Endothelial cell of umbilical vein (primary cell): ENCODE measurements around the gene SYT8. TPM values are rescaled to one million over a fixed set of nuclear protein-coding genes. Genes with fewer than 3 reads are reported as not detected.

Experiments
- BruUV-seq: library from RNA; stranded (reverse); fragments of 400-500 nt; replicated peaks from 2 replicates; lab custom pipeline; 2021; lab: Mats Ljungman, UMichigan
- CTCF ChIA-PET: fragments of 300-600, 350-600 bp; sonication (Branson Sonifier 250); formaldehyde crosslinking; loops from one replicate; lab custom pipeline; 2021; ENCODE audit warnings: antibody characterized with exemption, inconsistent platforms; lab: Charles Lee
- POLR2A ChIA-PET: fragments of 300-600, 350-600 bp; sonication (Branson Sonifier 250); formaldehyde crosslinking; loops from one replicate; lab custom pipeline; 2021; ENCODE audit warnings: antibody characterized with exemption, inconsistent platforms; lab: Charles Lee
- DNase-seq: peaks from one replicate; pipeline ENCODE4 v3.0.0-alpha.2; 2011; ENCODE audit warnings: low read depth, low spot score
- FAIRE-seq: peaks from 2 replicates; lab custom pipeline; 2011; peaks lifted over from hg19 to GRCh38; lab: Jason Lieb, UNC
- H2AFZ ChIP-seq: 2 replicates; pipeline ENCODE4 v1.6.0; 2012; ENCODE audit warnings: low read depth, low read length, control low read depth, inconsistent platforms
- H3K27ac ChIP-seq: 2 replicates; pipeline ENCODE4 v1.5.1; 2011; ENCODE audit warnings: low read depth, mild to moderate bottlenecking, control low read depth, low read length, moderate library complexity; ENCODE audit not compliant: insufficient read depth
- H3K27me3 ChIP-seq, 2 experiments: 2 replicates each; pipeline versions ENCODE4 v1.6.0 to v1.6.1; 2011; ENCODE audit warnings: low read length in 2 of 2, mixed read lengths in 1 of 2; ENCODE audit not compliant: control insufficient read depth in 2 of 2, insufficient read depth in 2 of 2
- H3K36me3 ChIP-seq, 2 experiments: 2 replicates in 1 of 2; 3 replicates in 1 of 2; pipeline ENCODE4 v1.5.1; 2011; ENCODE audit warnings: low read length in 2 of 2, mild to moderate bottlenecking in 1 of 2, moderate library complexity in 1 of 2; ENCODE audit not compliant: control insufficient read depth in 2 of 2, insufficient read depth in 2 of 2; ENCODE audit errors: extremely low read depth in 1 of 2
- H3K4me1 ChIP-seq: 3 replicates; pipeline ENCODE4 v1.5.1; 2011; ENCODE audit warnings: mild to moderate bottlenecking, low read length; ENCODE audit not compliant: control insufficient read depth, insufficient read depth; ENCODE audit errors: extremely low read depth
- H3K4me2 ChIP-seq: 2 replicates; pipeline ENCODE4 v1.6.1; 2011; ENCODE audit warnings: low read length, control low read depth, mixed read lengths; ENCODE audit not compliant: insufficient read depth
- H3K4me3 ChIP-seq, 3 experiments: fragments of 200-600 bp in 1 of 3; sonication (generic), shearing (Covaris generic) in 1 of 3; replicated peaks in 1 of 3; 2 replicates each; pipeline ENCODE4 v1.5.1; 2011 to 2016; ENCODE audit warnings: control low read depth in 3 of 3, low read length in 3 of 3, mild to moderate bottlenecking in 2 of 3, inconsistent platforms in 1 of 3, low read depth in 1 of 3, moderate library complexity in 1 of 3; ENCODE audit not compliant: insufficient read depth in 1 of 3
- H3K79me2 ChIP-seq: 2 replicates; pipeline ENCODE4 v1.6.0; 2012; ENCODE audit warnings: low read length, inconsistent platforms; ENCODE audit not compliant: control insufficient read depth, insufficient read depth
- H3K9ac ChIP-seq: replicated peaks from 2 replicates; pipeline ENCODE3; 2011; ENCODE audit warnings: low read length, control low read depth; ENCODE audit not compliant: insufficient read depth; ENCODE audit errors: extremely low read depth
- H3K9me1 ChIP-seq: replicated peaks from 3 replicates; pipeline ENCODE4 v1.6.0; 2011; ENCODE audit warnings: mild to moderate bottlenecking, low read length; ENCODE audit not compliant: control insufficient read depth, insufficient read depth; ENCODE audit errors: extremely low read depth
- H3K9me3 ChIP-seq: replicated peaks from 2 replicates; pipeline ENCODE4 v1.5.1; 2012; ENCODE audit warnings: low read length, inconsistent platforms; ENCODE audit not compliant: control insufficient read depth, insufficient read depth
- H4K20me1 ChIP-seq: replicated peaks from 2 replicates; pipeline ENCODE3; 2011; ENCODE audit warnings: mild to moderate bottlenecking, low read length; ENCODE audit not compliant: control insufficient read depth, insufficient read depth; ENCODE audit errors: extremely low read depth
- EZH2 ChIP-seq: IDR thresholded peaks from 2 replicates; pipeline ENCODE4 v1.6.1; 2012; ENCODE audit warnings: borderline replicate concordance, low read depth, mild to moderate bottlenecking, moderate library complexity, low read length, inconsistent platforms; ENCODE audit not compliant: severe bottlenecking
- FOS ChIP-seq: IDR thresholded peaks from 2 replicates; pipeline ENCODE4 v1.6.1; 2011; ENCODE audit warnings: mild to moderate bottlenecking, low read length, moderate library complexity, borderline replicate concordance; ENCODE audit not compliant: insufficient read depth
- GATA2 ChIP-seq: IDR thresholded peaks from 2 replicates; pipeline ENCODE4 v1.7.0; 2011; ENCODE audit warnings: low read depth, mild to moderate bottlenecking, moderate library complexity, mixed read lengths, low read length; ENCODE audit not compliant: insufficient read length, insufficient read depth
- JUN ChIP-seq: IDR thresholded peaks from 2 replicates; pipeline ENCODE4 v1.6.1; 2011; ENCODE audit warnings: borderline replicate concordance, low read depth; ENCODE audit not compliant: insufficient read length, insufficient read depth
- MYC ChIP-seq: IDR thresholded peaks from one replicate; pipeline ENCODE4 v1.6.1; 2011; ENCODE audit warnings: mild to moderate bottlenecking, low read depth, low read length
- POLR2A ChIP-seq: IDR thresholded peaks from 2 replicates; pipeline ENCODE4 v1.6.1; 2012; ENCODE audit warnings: low read depth, mild to moderate bottlenecking, control low read depth, low read length
- POLR2AphosphoS5 ChIP-seq: IDR thresholded peaks from 2 replicates; pipeline ENCODE4 v1.6.1; 2012; ENCODE audit warnings: low read depth, mild to moderate bottlenecking, control low read depth, low read length, moderate library complexity; ENCODE audit not compliant: insufficient read depth
- dilution Hi-C: fragments of 300-500 bp; cut with MboI; formaldehyde crosslinking; loops from one replicate; pipeline ENCODE4 v1.15.0; 2019; ENCODE audit warnings: low sequenced_read_pairs; ENCODE audit not compliant: extremely low pct_ligation_motif_present
- intact Hi-C: fragments of 100-400 bp; cut with micrococcal nuclease; formaldehyde crosslinking; loops from one replicate; pipeline ENCODE4 v1.10.0; 2022
- polyA plus RNA-seq, 4 experiments: library from polyadenylated mRNA; depleted of rRNA in 3 of 4; stranded (reverse) in 3 of 4; unstranded in 1 of 4; fragments of >200 nt; gene quantifications; 2 replicates each; pipeline versions ENCODE4 v1.2.1 to v1.2.3, GENCODE V29; 2011 to 2012; ENCODE audit warnings: missing spikeins in 1 of 4
- total RNA-seq: library from RNA; stranded (reverse); gene quantifications from 2 replicates; pipeline ENCODE4 v1.2.3, GENCODE V29; 2021
- TF ChIP-seq, protein P1 (sequence below): IDR thresholded peaks from 2 replicates; pipeline ENCODE4 v1.6.1; 2011; ENCODE audit not compliant: insufficient read depth, insufficient read length
- TF ChIP-seq, protein P2 (sequence below), 2 donors: IDR thresholded peaks; 1 replicate in 1 of 2; 2 replicates in 1 of 2; pipeline ENCODE4 v1.5.1; 2011; ENCODE audit warnings: low read length in 2 of 2, mild to moderate bottlenecking in 2 of 2, moderate library complexity in 2 of 2, control low read depth in 1 of 2, inconsistent platforms in 1 of 2, low read depth in 1 of 2; ENCODE audit not compliant: insufficient read depth in 1 of 2; ENCODE audit errors: extremely low read depth in 1 of 2

The SYT8 gene
- total and polyA plus RNA-seq, 2 donors (not counting 3 experiments of a cell fraction or from before 2014, with no cell fraction given), result not detected

DNA sequence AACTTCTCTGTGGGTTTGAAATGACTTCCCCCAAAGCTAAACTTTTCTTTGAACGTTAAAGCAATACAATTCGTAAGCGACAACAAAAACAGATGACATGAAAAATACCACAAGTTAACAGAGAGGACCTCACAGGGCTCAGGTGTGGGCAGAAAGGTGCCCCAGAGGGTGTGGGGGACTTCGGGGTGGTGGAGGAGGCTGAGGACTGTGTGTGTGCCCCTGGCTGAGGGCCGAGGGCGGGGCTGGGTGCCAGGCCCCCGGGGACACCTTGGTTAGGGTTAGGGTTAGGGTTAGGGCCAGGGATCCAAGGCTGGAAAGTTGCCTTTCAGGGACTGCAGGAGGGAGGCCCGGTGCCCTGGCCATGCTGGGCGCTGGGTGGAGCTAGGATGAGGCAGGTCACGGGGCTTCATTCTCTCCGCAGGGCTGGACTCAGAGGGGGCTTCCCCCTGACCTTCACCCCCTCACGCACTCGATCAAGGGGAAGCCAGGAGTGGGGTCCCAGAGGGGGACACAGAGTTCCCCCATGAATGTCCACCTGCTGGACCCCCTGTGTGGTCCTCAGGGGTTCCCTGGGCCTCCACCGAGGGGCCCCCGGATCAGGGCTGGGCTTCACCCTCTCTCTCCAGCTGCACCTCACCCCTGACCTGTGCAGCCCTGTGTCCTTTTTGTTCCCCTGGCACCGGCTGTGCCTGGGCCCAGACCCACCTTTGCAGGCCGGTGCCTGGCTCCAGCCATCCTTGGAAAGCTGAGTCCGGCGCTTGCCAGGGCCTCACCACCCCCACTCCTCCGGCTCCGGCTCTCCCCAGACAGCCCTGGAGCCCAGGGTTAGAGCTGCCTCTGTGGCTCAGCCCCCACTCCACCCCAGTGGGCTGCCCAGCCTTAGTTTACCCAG lies 11.0 kb downstream of the SYT8 start:
- no peak overlapping the region for H3K9ac ChIP-seq
- no peak overlapping the region for H2AFZ ChIP-seq
- H3K36me3 ChIP-seq, result no peaks in the 10 kb centered on the region
- CTCF ChIA-PET, result interaction anchor here (1.6 to 4.0 kb wide), 3 partner anchors 37 to 306 kb away, joined by 5 to 17 read pairs (median 15); no protein-coding TSS in a partner anchor
- H3K4me2 ChIP-seq, result no peak overlapping the region
- no peak overlapping the region for H3K27ac ChIP-seq
- no peaks in the 10 kb centered on the region for H3K9me3 ChIP-seq
- no peak for DNase-seq
- TF ChIP-seq FOS, result no peak
- TF ChIP-seq GATA2, result no peak
- TF ChIP-seq POLR2AphosphoS5, result no peak
- H3K27me3 ChIP-seq, result no peaks in the 10 kb centered on the region
- dilution Hi-C loops (no loop called here), intact Hi-C loops (no loop called here)
- no TSS peak for BruUV-seq
- no peaks in the 10 kb centered on the region for H3K4me1 ChIP-seq
- POLR2A ChIA-PET, result no interaction called here
- no peaks in the 10 kb centered on the region for H3K9me1 ChIP-seq
- no peak overlapping the region for H3K4me3 ChIP-seq
- no peak for FAIRE-seq
- H4K20me1 ChIP-seq, result no peaks in the 10 kb centered on the region
- H3K79me2 ChIP-seq, result no peaks in the 10 kb centered on the region

GRCh38 chr11:1846453-1846932 lies 11.7 kb downstream of the SYT8 start:
- Histone ChIP-seq H4K20me1 (no peaks in the 10 kb centered on the region), H3K9me1 (no peaks in the 10 kb centered on the region), H3K9ac (no peak overlapping the region), H2AFZ (no peak overlapping the region), H3K9me3 (no peaks in the 10 kb centered on the region), H3K27me3 (no peaks in the 10 kb centered on the region), H3K79me2 (no peaks in the 10 kb centered on the region), H3K4me3 (no peak overlapping the region), H3K27ac (no peak overlapping the region), H3K36me3 (no peaks in the 10 kb centered on the region), H3K4me2 (no peak overlapping the region), H3K4me1 (no peaks in the 10 kb centered on the region)
- no peak for DNase-seq
- no peak for FAIRE-seq
- ChIA-PET CTCF (interaction anchor here (1.6 to 4.0 kb wide), 4 partner anchors 14 to 305 kb away, joined by 5 to 17 read pairs (median 15); no protein-coding TSS in a partner anchor), POLR2A (no interaction called here)
- dilution Hi-C loops, result no loop called here
- TF ChIP-seq POLR2A (no peak), GATA2 (no peak), POLR2AphosphoS5 (no peak), EZH2 (no peak), FOS (no peak), MYC (no peak), JUN (no peak)
- TF ChIP-seq, protein P1, sequence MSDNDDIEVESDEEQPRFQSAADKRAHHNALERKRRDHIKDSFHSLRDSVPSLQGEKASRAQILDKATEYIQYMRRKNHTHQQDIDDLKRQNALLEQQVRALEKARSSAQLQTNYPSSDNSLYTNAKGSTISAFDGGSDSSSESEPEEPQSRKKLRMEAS, result no peak
- TF ChIP-seq, protein P2, sequence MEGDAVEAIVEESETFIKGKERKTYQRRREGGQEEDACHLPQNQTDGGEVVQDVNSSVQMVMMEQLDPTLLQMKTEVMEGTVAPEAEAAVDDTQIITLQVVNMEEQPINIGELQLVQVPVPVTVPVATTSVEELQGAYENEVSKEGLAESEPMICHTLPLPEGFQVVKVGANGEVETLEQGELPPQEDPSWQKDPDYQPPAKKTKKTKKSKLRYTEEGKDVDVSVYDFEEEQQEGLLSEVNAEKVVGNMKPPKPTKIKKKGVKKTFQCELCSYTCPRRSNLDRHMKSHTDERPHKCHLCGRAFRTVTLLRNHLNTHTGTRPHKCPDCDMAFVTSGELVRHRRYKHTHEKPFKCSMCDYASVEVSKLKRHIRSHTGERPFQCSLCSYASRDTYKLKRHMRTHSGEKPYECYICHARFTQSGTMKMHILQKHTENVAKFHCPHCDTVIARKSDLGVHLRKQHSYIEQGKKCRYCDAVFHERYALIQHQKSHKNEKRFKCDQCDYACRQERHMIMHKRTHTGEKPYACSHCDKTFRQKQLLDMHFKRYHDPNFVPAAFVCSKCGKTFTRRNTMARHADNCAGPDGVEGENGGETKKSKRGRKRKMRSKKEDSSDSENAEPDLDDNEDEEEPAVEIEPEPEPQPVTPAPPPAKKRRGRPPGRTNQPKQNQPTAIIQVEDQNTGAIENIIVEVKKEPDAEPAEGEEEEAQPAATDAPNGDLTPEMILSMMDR (IDR thresholded peaks at IDR 0.05; ENCODE audit: extremely low read depth in 1 of 2, insufficient read depth in 1 of 2, low read depth in 1 of 2, low read length in 2 of 2), result no peak
- no TSS peak for BruUV-seq
- intact Hi-C loops, result no loop called here
